CD8-positive, alpha-beta memory T cell (primary cell): ENCODE results near the gene MAP4K2. TPM values are rescaled to one million over a fixed set of nuclear protein-coding genes. Genes with fewer than 3 reads are reported as not detected.

Experiments
- CTCF ChIA-PET: fragments of 350-600 bp; sonication (Branson Sonifier 250); formaldehyde crosslinking; loops from one replicate; lab custom pipeline; 2021; ENCODE audit warnings: antibody characterized with exemption; lab: Charles Lee
- POLR2A ChIA-PET: fragments of 350-600 bp; sonication (Branson Sonifier 250); formaldehyde crosslinking; loops from one replicate; lab custom pipeline; 2021; ENCODE audit warnings: antibody characterized with exemption; lab: Charles Lee
- DNase-seq, 5 donors: peaks; one replicate each; pipeline versions ENCODE4 v3.0.0 to v3.0.0-alpha.2; 2020 to 2022; ENCODE audit warnings: mixed read lengths in 1 of 5
- H3K27ac ChIP-seq: one replicate; pipeline ENCODE4 v1.7.0; 2013; ENCODE audit warnings: low read depth, mild to moderate bottlenecking, low read length, moderate library complexity
- H3K27me3 ChIP-seq: 2 replicates; pipeline ENCODE4 v1.7.0; 2013; ENCODE audit warnings: low read length, mild to moderate bottlenecking; ENCODE audit not compliant: insufficient read depth, poor library complexity, severe bottlenecking
- H3K36me3 ChIP-seq: 2 replicates; pipeline ENCODE4 v1.7.0; 2013; ENCODE audit warnings: mild to moderate bottlenecking, low read length, moderate library complexity; ENCODE audit not compliant: insufficient read depth
- H3K4me1 ChIP-seq: 2 replicates; pipeline ENCODE4 v1.7.0; 2013; ENCODE audit warnings: mild to moderate bottlenecking, low read length, moderate library complexity; ENCODE audit not compliant: insufficient read depth
- H3K4me3 ChIP-seq: 2 replicates; pipeline ENCODE4 v1.7.0; 2013; ENCODE audit warnings: mild to moderate bottlenecking, low read length
- H3K9me3 ChIP-seq: 2 replicates; pipeline ENCODE4 v1.7.0; 2013; ENCODE audit warnings: mild to moderate bottlenecking, low read length
- H3K27ac Mint-ChIP-seq, 8 donors: one replicate each; pipeline ENCODE4 v1.8.0; 2020 to 2021; ENCODE audit warnings: mixed read lengths in 8 of 8, mild to moderate bottlenecking in 6 of 8, inconsistent platforms in 3 of 8, moderate library complexity in 3 of 8
- H3K27me3 Mint-ChIP-seq, 2 donors: one replicate each; pipeline ENCODE4 v1.8.0; 2020 to 2021; ENCODE audit warnings: mixed read lengths in 2 of 2, mild to moderate bottlenecking in 1 of 2, moderate library complexity in 1 of 2
- H3K36me3 Mint-ChIP-seq, 3 donors: one replicate each; pipeline ENCODE4 v1.8.0; 2020 to 2021; ENCODE audit warnings: mixed read lengths in 3 of 3, inconsistent platforms in 1 of 3, mild to moderate bottlenecking in 1 of 3
- H3K4me1 Mint-ChIP-seq, 3 donors: one replicate each; pipeline ENCODE4 v1.8.0; 2020 to 2021; ENCODE audit warnings: mixed read lengths in 3 of 3, inconsistent platforms in 1 of 3, mild to moderate bottlenecking in 1 of 3
- H3K4me3 Mint-ChIP-seq, 7 donors: one replicate each; pipeline ENCODE4 v1.8.0; 2020 to 2021; ENCODE audit warnings: mixed read lengths in 7 of 7, mild to moderate bottlenecking in 6 of 7, moderate library complexity in 4 of 7, inconsistent platforms in 2 of 7
- H3K9me3 Mint-ChIP-seq, 5 donors: one replicate each; pipeline ENCODE4 v1.8.0; 2020 to 2022; ENCODE audit warnings: mixed read lengths in 5 of 5, mild to moderate bottlenecking in 3 of 5, moderate library complexity in 2 of 5, inconsistent platforms in 1 of 5
- polyA plus RNA-seq: library from polyadenylated mRNA; unstranded; fragments of 300-500 nt; fragmentation: Illumina TruSeq; gene quantifications from one replicate; pipeline ENCODE4 v1.2.3, GENCODE V29; 2021
- total RNA-seq, 2 experiments: library from RNA; stranded (reverse); gene quantifications; one replicate each; pipeline ENCODE4 v1.2.3, GENCODE V29; 2021

The MAP4K2 gene
- total and polyA plus RNA-seq, 3 experiments from 2014 or later: 39.0 to 55.3 (median 54.8) TPM

GRCh38 chr11:64836448-64837072 lies 33.5 kb upstream of the MAP4K2 start:
- H3K27me3 ChIP-seq: no peaks in the 10 kb centered on the region
- no peaks in the 10 kb centered on the region for H3K27me3 Mint-ChIP-seq
- no peaks in the 10 kb centered on the region for H3K36me3 ChIP-seq
- no peaks in the 10 kb centered on the region for H3K9me3 Mint-ChIP-seq
- H3K27ac Mint-ChIP-seq: no peak overlapping the region
- H3K36me3 Mint-ChIP-seq: peaks cover 0 to 32% (median 0%) of the 10 kb centered on the region in 3 donors
- ChIA-PET POLR2A (no interaction called here), CTCF (interaction anchor here (0.9 to 1.2 kb wide), 3 partner anchors 8 to 58 kb away, joined by 3 to 4 read pairs (median 3); partner anchors contain the start of gene CDC42BPG)
- no peak overlapping the region for H3K4me3 ChIP-seq
- no peak overlapping the region for H3K27ac ChIP-seq
- peaks cover 0 to 2% (median 0%) of the 10 kb centered on the region in 3 donors for H3K4me1 Mint-ChIP-seq
- no peak for DNase-seq
- H3K4me1 ChIP-seq: no peaks in the 10 kb centered on the region
- H3K4me3 Mint-ChIP-seq: no peak overlapping the region
- H3K9me3 ChIP-seq: no peaks in the 10 kb centered on the region

GRCh38 chr11:64835616-64836447 lies 32.8 kb upstream of the MAP4K2 start:
- Histone ChIP-seq H3K9me3 (no peaks in the 10 kb centered on the region), H3K36me3 (no peaks in the 10 kb centered on the region), H3K27me3 (no peaks in the 10 kb centered on the region), H3K4me3 (no peak overlapping the region), H3K4me1 (no peaks in the 10 kb centered on the region), H3K27ac (no peak overlapping the region)
- ChIA-PET CTCF (interaction anchor here (1.0 to 2.7 kb wide), 4 partner anchors 8 to 59 kb away, joined by 3 to 7 read pairs (median 4); partner anchors contain the start of gene CDC42BPG), POLR2A (no interaction called here)
- no peak overlapping the region for H3K4me3 Mint-ChIP-seq
- no peak overlapping the region for H3K27ac Mint-ChIP-seq
- H3K4me1 Mint-ChIP-seq: peaks cover 0 to 2% (median 0%) of the 10 kb centered on the region in 3 donors
- no peaks in the 10 kb centered on the region for H3K9me3 Mint-ChIP-seq
- DNase-seq: no peak
- no peaks in the 10 kb centered on the region for H3K27me3 Mint-ChIP-seq
- H3K36me3 Mint-ChIP-seq: peaks cover 0 to 32% (median 0%) of the 10 kb centered on the region in 3 donors

- H3K36me3 Mint-ChIP-seq: peaks cover 0 to 38% (median 0%) of the 10 kb centered on the region in 3 donors
- H3K4me3 Mint-ChIP-seq: no peak overlapping the region
- ChIA-PET POLR2A (interaction anchor here (0.6 kb wide), 1 partner anchor 74 kb away, joined by 3 read pairs; no protein-coding TSS in a partner anchor), CTCF (interaction anchor here (1.0 to 2.7 kb wide), 4 partner anchors 13 to 61 kb away, joined by 3 to 7 read pairs (median 4); no protein-coding TSS in a partner anchor)
- no peaks in the 10 kb centered on the region for H3K36me3 ChIP-seq
- H3K27me3 ChIP-seq: no peaks in the 10 kb centered on the region
- no peaks in the 10 kb centered on the region for H3K27me3 Mint-ChIP-seq
- H3K27ac ChIP-seq: no peak overlapping the region
- no peaks in the 10 kb centered on the region for H3K9me3 Mint-ChIP-seq
- DNase-seq: no peak
- H3K4me1 Mint-ChIP-seq: peaks cover 0 to 2% (median 0%) of the 10 kb centered on the region in 3 donors
- no peaks in the 10 kb centered on the region for H3K9me3 ChIP-seq
- H3K4me1 ChIP-seq: no peaks in the 10 kb centered on the region
- H3K27ac Mint-ChIP-seq: peak overlapping the region in 1 of 8 donors; percentile 35
- no peak overlapping the region for H3K4me3 ChIP-seq
Observed at GRCh38 chr11:64834723-64835615, 32.0 kb upstream of the MAP4K2 start.

DNA sequence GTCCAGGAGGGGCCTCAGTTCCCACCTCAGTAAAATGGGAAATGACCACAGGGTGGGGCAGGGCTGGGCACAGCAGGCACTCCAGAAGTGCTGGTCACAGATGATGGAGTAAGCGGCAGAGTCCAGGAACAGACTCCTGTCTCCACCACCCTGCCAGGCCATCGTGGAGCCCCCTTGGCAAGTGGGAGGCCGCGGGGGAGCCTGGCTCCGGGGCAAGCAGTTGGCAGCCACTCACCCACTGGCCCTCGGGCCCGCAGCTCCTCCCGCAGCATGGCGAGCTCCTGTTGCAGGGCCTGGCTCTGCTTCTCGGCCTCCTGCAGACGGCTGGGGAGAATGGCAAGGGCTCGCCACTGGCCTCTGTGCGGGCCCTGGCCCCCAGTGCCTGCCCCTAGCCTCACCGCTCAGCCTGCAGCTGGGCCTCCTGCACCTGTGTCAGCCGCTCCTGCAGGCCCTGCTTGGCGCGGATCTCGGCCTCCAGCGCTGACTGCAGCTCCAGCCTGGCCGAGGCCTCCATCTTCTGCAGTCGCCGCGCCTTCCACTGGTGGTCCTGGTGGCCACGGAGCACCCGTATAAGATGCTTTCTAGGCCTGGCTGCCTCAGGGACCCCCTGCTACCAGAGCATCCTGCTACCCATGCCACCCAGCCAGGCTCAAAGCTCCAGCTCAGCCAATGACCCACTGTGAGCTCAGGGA lies 31.2 kb upstream of the MAP4K2 start:
- H3K4me1 ChIP-seq: no peaks in the 10 kb centered on the region
- peaks cover 0 to 35% (median 0%) of the 10 kb centered on the region in 3 donors for H3K36me3 Mint-ChIP-seq
- H3K4me1 Mint-ChIP-seq: no peaks in the 10 kb centered on the region
- ChIA-PET POLR2A (interaction anchor here (0.6 kb wide), 1 partner anchor 74 kb away, joined by 3 read pairs; no protein-coding TSS in a partner anchor), CTCF (interaction anchor here (1.0 to 2.7 kb wide), 3 partner anchors 13 to 60 kb away, joined by 3 to 7 read pairs (median 3); no protein-coding TSS in a partner anchor)
- no peak overlapping the region for H3K4me3 ChIP-seq
- DNase-seq: no peak
- no peaks in the 10 kb centered on the region for H3K27me3 ChIP-seq
- no peak overlapping the region for H3K27ac ChIP-seq
- no peaks in the 10 kb centered on the region for H3K9me3 Mint-ChIP-seq
- no peak overlapping the region for H3K4me3 Mint-ChIP-seq
- H3K36me3 ChIP-seq: no peaks in the 10 kb centered on the region
- no peaks in the 10 kb centered on the region for H3K27me3 Mint-ChIP-seq
- H3K27ac Mint-ChIP-seq: no peak overlapping the region
- no peaks in the 10 kb centered on the region for H3K9me3 ChIP-seq

- H3K27me3 ChIP-seq: no peaks in the 10 kb centered on the region
- ChIA-PET CTCF (interaction anchor here (2.7 kb wide), 1 partner anchor 59 kb away, joined by 7 read pairs; no protein-coding TSS in a partner anchor), POLR2A (no interaction called here)
- H3K27ac Mint-ChIP-seq: no peak overlapping the region
- no peaks in the 10 kb centered on the region for H3K4me1 ChIP-seq
- no peak overlapping the region for H3K4me3 ChIP-seq
- no peaks in the 10 kb centered on the region for H3K9me3 Mint-ChIP-seq
- no peaks in the 10 kb centered on the region for H3K9me3 ChIP-seq
- peaks cover 0 to 36% (median 0%) of the 10 kb centered on the region in 3 donors for H3K36me3 Mint-ChIP-seq
- H3K27ac ChIP-seq: no peak overlapping the region
- H3K27me3 Mint-ChIP-seq: no peaks in the 10 kb centered on the region
- no peaks in the 10 kb centered on the region for H3K36me3 ChIP-seq
- H3K4me1 Mint-ChIP-seq: no peaks in the 10 kb centered on the region
- DNase-seq: no peak
- H3K4me3 Mint-ChIP-seq: no peak overlapping the region
Observed at GRCh38 chr11:64833509-64833908, 30.5 kb upstream of the MAP4K2 start.

- POLR2A ChIA-PET: no interaction called here
- H3K36me3 ChIP-seq: no peaks in the 10 kb centered on the region
- no peaks in the 10 kb centered on the region for H3K9me3 ChIP-seq
Observed at GRCh38 chr11:64833198-64833502, 30.1 kb upstream of the MAP4K2 start.

More at GRCh38 chr11:64833198-64833502, 30.1 kb upstream of the MAP4K2 start:
- no peaks in the 10 kb centered on the region for H3K4me1 ChIP-seq
- CTCF ChIA-PET: interaction anchor here (2.7 kb wide), 1 partner anchor 60 kb away, joined by 7 read pairs; no protein-coding TSS in a partner anchor
- Mint-ChIP-seq H3K27me3 (peaks cover 0 to under 1% of the 10 kb centered on the region in 2 donors), H3K9me3 (no peaks in the 10 kb centered on the region), H3K27ac (no peak overlapping the region), H3K4me3 (no peak overlapping the region), H3K4me1 (no peaks in the 10 kb centered on the region), H3K36me3 (peaks cover 0 to 35% (median 0%) of the 10 kb centered on the region in 3 donors)
- no peak overlapping the region for H3K4me3 ChIP-seq
- no peak overlapping the region for H3K27ac ChIP-seq
- DNase-seq: no peak
- no peaks in the 10 kb centered on the region for H3K27me3 ChIP-seq
